CD4-positive, alpha-beta T cell (primary cell): ENCODE data around the gene ESF1. TPM values are rescaled to one million over a fixed set of nuclear protein-coding genes. Genes with fewer than 3 reads are reported as not detected.

ENCODE experiments used
- ATAC-seq: fragments of 200-7000 bp; cut with Tn5 transposase; one replicate; pipeline ENCODE4 v1.10.0; 2022; ENCODE audit warnings: mild to moderate bottlenecking; ENCODE audit not compliant: poor library complexity
- CTCF ChIA-PET: fragments of 350-600 bp; sonication (Branson Sonifier 250); formaldehyde crosslinking; loops from one replicate; lab custom pipeline; 2021; ENCODE audit warnings: antibody characterized with exemption, inconsistent platforms; lab: Charles Lee
- POLR2A ChIA-PET: fragments of 350-600 bp; sonication (Branson Sonifier 250); formaldehyde crosslinking; loops from one replicate; lab custom pipeline; 2021; ENCODE audit warnings: antibody characterized with exemption, inconsistent platforms; lab: Charles Lee
- DNase-seq, 14 experiments: peaks; one replicate each; pipeline ENCODE4 v3.0.0-alpha.2; 2013 to 2020; ENCODE audit warnings: mixed read lengths in 2 of 14
- H3K27ac ChIP-seq, 2 donors: one replicate each; pipeline versions ENCODE4 v1.5.1 to v1.7.0; 2013; ENCODE audit warnings: low read length in 2 of 2, low read depth in 1 of 2, mild to moderate bottlenecking in 1 of 2
- H3K27me3 ChIP-seq, 2 experiments: 1 replicate in 1 of 2; 2 replicates in 1 of 2; pipeline versions ENCODE4 v1.6.1 to v1.7.0; 2013; ENCODE audit warnings: low read length in 2 of 2, control low read depth in 1 of 2, mild to moderate bottlenecking in 1 of 2, moderate library complexity in 1 of 2; ENCODE audit not compliant: insufficient read depth in 2 of 2, control insufficient read depth in 1 of 2
- H3K36me3 ChIP-seq: one replicate; pipeline ENCODE4 v1.6.1; 2013; ENCODE audit warnings: low read length, control low read depth; ENCODE audit not compliant: insufficient read depth
- H3K4me1 ChIP-seq: one replicate; pipeline ENCODE4 v1.6.1; 2013; ENCODE audit warnings: low read length, control low read depth; ENCODE audit not compliant: insufficient read depth
- H3K4me3 ChIP-seq: one replicate; pipeline ENCODE4 v1.5.1; 2013; ENCODE audit warnings: mild to moderate bottlenecking, low read length, moderate library complexity
- H3K9me3 ChIP-seq, 2 experiments: 1 replicate in 1 of 2; 2 replicates in 1 of 2; pipeline versions ENCODE4 v1.6.1 to v1.7.0; 2013; ENCODE audit warnings: low read length in 2 of 2, mild to moderate bottlenecking in 2 of 2, control low read depth in 1 of 2, moderate library complexity in 1 of 2; ENCODE audit not compliant: control insufficient read depth in 1 of 2, insufficient read depth in 1 of 2
- H3K27ac Mint-ChIP-seq: one replicate; pipeline ENCODE4 v1.8.0; 2020; ENCODE audit warnings: mixed read lengths
- H3K27me3 Mint-ChIP-seq: one replicate; pipeline ENCODE4 v1.8.0; 2021; ENCODE audit warnings: mixed read lengths
- H3K36me3 Mint-ChIP-seq: one replicate; pipeline ENCODE4 v1.8.0; 2021; ENCODE audit warnings: low read depth, mixed read lengths
- H3K4me1 Mint-ChIP-seq: one replicate; pipeline ENCODE4 v1.8.0; 2021; ENCODE audit warnings: low read depth, mixed read lengths
- H3K4me3 Mint-ChIP-seq: one replicate; pipeline ENCODE4 v1.8.0; 2020; ENCODE audit warnings: mild to moderate bottlenecking, mixed read lengths
- H3K9me3 Mint-ChIP-seq: one replicate; pipeline ENCODE4 v1.8.0; 2020; ENCODE audit warnings: mixed read lengths
- CTCF ChIP-seq: fragments of 200-600 bp; IDR thresholded peaks from one replicate; pipeline ENCODE4 v1.8.0; 2022; ENCODE audit warnings: antibody characterized with exemption, mild to moderate bottlenecking
- intact Hi-C, 2 experiments: fragments of 100-400 bp; cut with DNase I in 1 of 2; cut with micrococcal nuclease in 1 of 2; formaldehyde crosslinking; loops; one replicate each; pipeline versions ENCODE4 v1.15.1 to v1.9.0; 2023 to 2025; cut with DNase I, micrococcal nuclease
- total RNA-seq, 174 experiments: library from RNA in 2 of 174; stranded (reverse) in 2 of 174; gene quantifications; one replicate each; pipeline ENCODE4 v1.2.3 and lab custom pipeline; 2021 to 2026

Gene ESF1
- total RNA-seq, 2 experiments from 2014 or later = 6.9 to 7.1 TPM

GRCh38 chr20:13745784-13746183 lies 38.9 kb downstream of the ESF1 start:
- ChIA-PET CTCF (no interaction called here), POLR2A (no interaction called here)

DNA sequence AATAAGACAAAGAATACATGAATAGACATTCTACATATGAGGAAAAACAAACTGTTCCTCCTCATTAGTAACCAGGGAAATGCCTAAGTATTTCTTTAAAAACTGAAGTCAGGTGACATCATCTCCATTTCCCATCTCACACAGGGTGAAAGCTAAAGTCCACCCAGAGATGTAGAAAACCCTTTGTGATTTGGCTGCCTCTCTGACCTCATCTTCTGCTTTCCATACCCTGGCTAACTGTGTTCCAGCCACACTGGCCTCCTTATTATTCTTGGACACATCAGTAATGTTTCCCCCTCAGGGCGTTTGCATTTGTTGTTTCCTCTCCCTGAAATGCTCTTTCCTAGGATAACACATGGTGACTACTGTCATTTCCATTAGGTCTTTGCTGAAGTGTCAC lies 40.4 kb downstream of the ESF1 start:
- no peak for TF ChIP-seq CTCF
- Histone ChIP-seq H3K27me3 (no peaks in the 10 kb centered on the region), H3K4me3 (no peak overlapping the region), H3K4me1 (no peaks in the 10 kb centered on the region), H3K9me3 (no peaks in the 10 kb centered on the region), H3K36me3 (peaks cover 10% of the 10 kb centered on the region), H3K27ac (no peak overlapping the region)
- Mint-ChIP-seq H3K9me3 (peaks cover 7% of the 10 kb centered on the region), H3K4me1 (no peaks in the 10 kb centered on the region), H3K27ac (no peak overlapping the region), H3K4me3 (no peak overlapping the region), H3K36me3 (peaks cover 78% of the 10 kb centered on the region), H3K27me3 (no peaks in the 10 kb centered on the region)
- DNase-seq = no peak
- ChIA-PET POLR2A (no interaction called here), CTCF (no interaction called here)
- intact Hi-C loops = no loop called here
- no peak for ATAC-seq

More at GRCh38 chr20:13745784-13746183, 38.9 kb downstream of the ESF1 start:
- Mint-ChIP-seq H3K4me1 (no peaks in the 10 kb centered on the region), H3K27ac (no peak overlapping the region), H3K36me3 (peaks cover 71% of the 10 kb centered on the region), H3K27me3 (no peaks in the 10 kb centered on the region), H3K9me3 (peaks cover 3% of the 10 kb centered on the region), H3K4me3 (no peak overlapping the region)
- DNase-seq (no peak), ATAC-seq (no peak)
- Histone ChIP-seq H3K4me3 (no peak overlapping the region), H3K36me3 (peaks cover 7% of the 10 kb centered on the region), H3K27me3 (no peaks in the 10 kb centered on the region), H3K4me1 (no peaks in the 10 kb centered on the region), H3K9me3 (no peaks in the 10 kb centered on the region), H3K27ac (no peak overlapping the region)
- TF ChIP-seq CTCF = no peak
- intact Hi-C loops = no loop called here

GRCh38 chr20:13741879-13742278 lies 42.8 kb downstream of the ESF1 start:
- H3K27ac ChIP-seq = no peak overlapping the region
- Mint-ChIP-seq H3K4me1 (no peaks in the 10 kb centered on the region), H3K4me3 (no peak overlapping the region), H3K9me3 (peaks cover 7% of the 10 kb centered on the region), H3K27me3 (no peaks in the 10 kb centered on the region), H3K27ac (no peak overlapping the region), H3K36me3 (peaks cover 79% of the 10 kb centered on the region)
- H3K36me3 ChIP-seq = peaks cover 13% of the 10 kb centered on the region
- TF ChIP-seq CTCF = no peak
- H3K4me1 ChIP-seq = no peaks in the 10 kb centered on the region
- no peak for ATAC-seq
- POLR2A ChIA-PET = no interaction called here
- H3K4me3 ChIP-seq = no peak overlapping the region
- no peaks in the 10 kb centered on the region for H3K27me3 ChIP-seq
- no peaks in the 10 kb centered on the region for H3K9me3 ChIP-seq
- intact Hi-C loops = no loop called here
- no peak for DNase-seq
- CTCF ChIA-PET = no interaction called here
